GM23338 (cell line): ENCODE measurements around the gene SERGEF. TPM values are rescaled to one million over a fixed set of nuclear protein-coding genes. Genes with fewer than 3 reads are reported as not detected.

ENCODE experiments used
- ATAC-seq: fragments of 200-7000 bp; cut with Tn5 transposase; 3 replicates; pipeline ENCODE4 v1.9.1; 2020
- DNase-seq: peaks from one replicate; pipeline ENCODE4 v3.0.0-alpha.2; 2015; ENCODE audit warnings: low spot score
- H2AFZ ChIP-seq: fragments of 200-600 bp; sonication (generic); 2 replicates; pipeline ENCODE4 v1.8.0; 2016; ENCODE audit warnings: antibody characterized with exemption, mild to moderate bottlenecking, moderate library complexity
- H3F3A ChIP-seq: fragments of 200-600 bp; sonication (generic); replicated peaks from 2 replicates; pipeline ENCODE4 v1.8.0; 2017; ENCODE audit warnings: antibody characterized with exemption, mixed run types, low read depth
- H3K27ac ChIP-seq: fragments of 200-600 bp; sonication (generic); 2 replicates; pipeline ENCODE4 v1.6.1; 2016; ENCODE audit warnings: low read depth
- H3K27me3 ChIP-seq: fragments of 200-600 bp; sonication (generic); 2 replicates; pipeline ENCODE4 v1.8.0; 2016; ENCODE audit warnings: mild to moderate bottlenecking, mixed run types, moderate library complexity; ENCODE audit not compliant: insufficient read depth
- H3K36me3 ChIP-seq: fragments of 200-600 bp; sonication (generic); 2 replicates; pipeline ENCODE4 v1.8.0; 2016; ENCODE audit warnings: mild to moderate bottlenecking; ENCODE audit not compliant: insufficient read depth
- H3K4me1 ChIP-seq: fragments of 200-600 bp; sonication (generic); 2 replicates; pipeline ENCODE4 v1.8.0; 2016; ENCODE audit warnings: mild to moderate bottlenecking, moderate library complexity; ENCODE audit not compliant: insufficient read depth
- H3K4me2 ChIP-seq: fragments of 200-600 bp; sonication (generic); 2 replicates; pipeline ENCODE4 v1.7.1; 2017; ENCODE audit warnings: mixed run types
- H3K4me3 ChIP-seq: fragments of 200-600 bp; sonication (generic); 2 replicates; pipeline ENCODE4 v1.6.1; 2016; ENCODE audit warnings: mixed run types
- H3K79me2 ChIP-seq: fragments of 200-600 bp; sonication (generic); replicated peaks from 2 replicates; pipeline ENCODE4 v1.8.0; 2017; ENCODE audit warnings: mild to moderate bottlenecking; ENCODE audit not compliant: insufficient read depth
- H3K9me2 ChIP-seq: fragments of 200-600 bp; sonication (generic); 2 replicates; pipeline ENCODE4 v1.8.0; 2017; ENCODE audit not compliant: insufficient read depth
- H4K20me1 ChIP-seq: fragments of 200-600 bp; sonication (generic); replicated peaks from 2 replicates; pipeline ENCODE4 v1.8.0; 2017; ENCODE audit warnings: mild to moderate bottlenecking; ENCODE audit not compliant: insufficient read depth
- H3K27ac Mint-ChIP-seq: 2 replicates; pipeline ENCODE4 v1.8.0; 2020; ENCODE audit warnings: inconsistent platforms, mild to moderate bottlenecking, moderate library complexity, mixed read lengths
- H3K27me3 Mint-ChIP-seq: 3 replicates; pipeline ENCODE4 v1.8.0; 2022; ENCODE audit warnings: low read depth, mild to moderate bottlenecking, moderate library complexity, mixed read lengths, inconsistent platforms; ENCODE audit not compliant: insufficient read depth, poor library complexity
- H3K36me3 Mint-ChIP-seq: 3 replicates; pipeline ENCODE4 v1.8.0; 2021; ENCODE audit warnings: low read depth, mild to moderate bottlenecking, inconsistent platforms, moderate library complexity, mixed read lengths
- H3K4me1 Mint-ChIP-seq: 3 replicates; pipeline ENCODE4 v1.8.0; 2020; ENCODE audit warnings: mild to moderate bottlenecking, inconsistent platforms, mixed read lengths
- H3K4me3 Mint-ChIP-seq: 3 replicates; pipeline ENCODE4 v1.8.0; 2021; ENCODE audit warnings: moderate library complexity, mild to moderate bottlenecking, inconsistent platforms, mixed read lengths
- H3K9me3 Mint-ChIP-seq: 3 replicates; pipeline ENCODE4 v1.8.0; 2020; ENCODE audit warnings: moderate library complexity, mild to moderate bottlenecking, inconsistent platforms, mixed read lengths
- CREB1 ChIP-seq: fragments of 250-450 bp; sonication (Bioruptor Pico); IDR thresholded peaks from 2 replicates; pipeline ENCODE4 v1.5.0; 2020; ENCODE audit warnings: low read depth, mild to moderate bottlenecking, moderate library complexity
- EZH2 ChIP-seq: fragments of 200-600 bp; sonication (generic); IDR thresholded peaks from one replicate; pipeline ENCODE4 v1.8.0; 2017; ENCODE audit warnings: antibody characterized with exemption, mild to moderate bottlenecking, low read depth; ENCODE audit not compliant: unreplicated experiment
- JUNB ChIP-seq: IDR thresholded peaks from one replicate; pipeline ENCODE4 v1.6.1; 2016; ENCODE audit warnings: antibody characterized with exemption; ENCODE audit not compliant: unreplicated experiment
- POLR2AphosphoS5 ChIP-seq: IDR thresholded peaks from 2 replicates; pipeline ENCODE4 v1.6.1; 2016; ENCODE audit warnings: antibody characterized with exemption, low read depth
- STAT1 ChIP-seq: IDR thresholded peaks from one replicate; pipeline ENCODE4 v1.6.1; 2016; ENCODE audit warnings: antibody characterized with exemption; ENCODE audit not compliant: unreplicated experiment
- ZNF114 ChIP-seq: fragments of 250-450 bp; sonication (Bioruptor Pico); IDR thresholded peaks from 2 replicates; pipeline ENCODE4 v1.5.0; 2020; ENCODE audit warnings: mild to moderate bottlenecking, moderate library complexity
- ZNF331 ChIP-seq: fragments of 250-450 bp; sonication (Bioruptor Pico); IDR thresholded peaks from 2 replicates; pipeline ENCODE4 v1.5.0; 2020; ENCODE audit warnings: low read depth, mild to moderate bottlenecking, moderate library complexity
- polyA plus RNA-seq: library from polyadenylated mRNA; unstranded; fragments of >200 nt; fragmentation: Nextera tagmentation; extraction: Ambion mirVana; gene quantifications from 2 replicates; pipeline ENCODE4 v1.2.1, GENCODE V29; 2016
- total RNA-seq: library from RNA; depleted of rRNA; stranded (reverse); fragments of >200 nt; shearing (Covaris generic); gene quantifications from 2 replicates; pipeline ENCODE4 v1.2.3, GENCODE V29; 2014
- TF ChIP-seq, protein P1 (sequence below): IDR thresholded peaks from one replicate; pipeline ENCODE4 v1.6.1; 2018; ENCODE audit warnings: antibody characterized with exemption; ENCODE audit not compliant: unreplicated experiment
- TF ChIP-seq, protein P2 (sequence below): IDR thresholded peaks from 2 replicates; pipeline ENCODE4 v1.6.1; 2016; ENCODE audit warnings: antibody characterized with exemption
- TF ChIP-seq, protein P3 (sequence below): fragments of 250-450 bp; sonication (Bioruptor Pico); IDR thresholded peaks from 2 replicates; pipeline ENCODE4 v1.5.0; 2020; ENCODE audit warnings: mild to moderate bottlenecking, moderate library complexity

SERGEF gene
- total and polyA plus RNA-seq, 2 experiments from 2014 or later: 24.2 to 27.9 TPM

DNA sequence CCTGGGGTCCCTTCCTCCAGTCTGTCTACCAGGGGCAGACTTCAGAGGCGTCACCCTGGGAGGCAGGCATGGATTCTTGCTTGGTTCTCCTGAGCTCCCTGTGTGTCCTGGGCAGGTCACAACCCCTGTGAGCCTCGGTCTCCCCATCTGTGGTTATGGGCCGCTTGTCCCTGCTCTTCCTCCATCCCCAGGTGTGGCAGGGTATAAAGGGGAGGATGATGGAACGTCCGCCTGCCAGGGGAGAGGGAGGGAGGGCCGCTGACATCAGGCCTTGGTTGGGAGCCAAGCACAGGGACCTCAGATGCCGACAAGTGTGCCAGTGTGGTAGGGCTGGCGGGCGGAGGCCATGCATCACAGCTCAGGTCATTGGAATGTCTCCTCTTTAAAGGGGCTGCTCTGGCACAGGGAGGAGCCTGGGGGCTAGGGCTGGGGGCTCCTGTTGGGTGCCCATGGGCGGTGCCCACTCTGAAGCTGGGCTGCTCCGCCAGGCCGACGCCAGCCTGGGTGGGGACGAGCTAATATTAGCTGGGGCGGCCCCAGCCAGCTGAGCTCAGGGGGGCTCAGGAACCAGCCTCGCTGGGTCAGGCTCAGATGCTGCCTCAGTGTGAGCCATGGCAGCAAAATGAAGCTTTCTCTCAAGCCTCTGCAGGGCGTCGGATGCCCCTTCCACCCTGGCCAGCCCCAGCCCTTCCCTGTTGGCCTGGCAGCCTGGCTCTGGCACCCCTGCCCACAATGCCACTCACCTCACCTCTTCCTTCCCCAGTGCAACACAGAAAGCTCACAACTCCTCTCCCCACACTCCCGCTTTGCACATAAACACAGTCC is 265.5 kb downstream of the SERGEF start:
- no peaks in the 10 kb centered on the region for H3K36me3 ChIP-seq
- ATAC-seq (no peak), DNase-seq (no peak)
- H3K4me1 Mint-ChIP-seq: no peaks in the 10 kb centered on the region
- H4K20me1 ChIP-seq: no peaks in the 10 kb centered on the region
- H3K4me1 ChIP-seq: no peaks in the 10 kb centered on the region
- no peak overlapping the region for H3K4me2 ChIP-seq
- no peak for TF ChIP-seq STAT1
- TF ChIP-seq, protein P1, sequence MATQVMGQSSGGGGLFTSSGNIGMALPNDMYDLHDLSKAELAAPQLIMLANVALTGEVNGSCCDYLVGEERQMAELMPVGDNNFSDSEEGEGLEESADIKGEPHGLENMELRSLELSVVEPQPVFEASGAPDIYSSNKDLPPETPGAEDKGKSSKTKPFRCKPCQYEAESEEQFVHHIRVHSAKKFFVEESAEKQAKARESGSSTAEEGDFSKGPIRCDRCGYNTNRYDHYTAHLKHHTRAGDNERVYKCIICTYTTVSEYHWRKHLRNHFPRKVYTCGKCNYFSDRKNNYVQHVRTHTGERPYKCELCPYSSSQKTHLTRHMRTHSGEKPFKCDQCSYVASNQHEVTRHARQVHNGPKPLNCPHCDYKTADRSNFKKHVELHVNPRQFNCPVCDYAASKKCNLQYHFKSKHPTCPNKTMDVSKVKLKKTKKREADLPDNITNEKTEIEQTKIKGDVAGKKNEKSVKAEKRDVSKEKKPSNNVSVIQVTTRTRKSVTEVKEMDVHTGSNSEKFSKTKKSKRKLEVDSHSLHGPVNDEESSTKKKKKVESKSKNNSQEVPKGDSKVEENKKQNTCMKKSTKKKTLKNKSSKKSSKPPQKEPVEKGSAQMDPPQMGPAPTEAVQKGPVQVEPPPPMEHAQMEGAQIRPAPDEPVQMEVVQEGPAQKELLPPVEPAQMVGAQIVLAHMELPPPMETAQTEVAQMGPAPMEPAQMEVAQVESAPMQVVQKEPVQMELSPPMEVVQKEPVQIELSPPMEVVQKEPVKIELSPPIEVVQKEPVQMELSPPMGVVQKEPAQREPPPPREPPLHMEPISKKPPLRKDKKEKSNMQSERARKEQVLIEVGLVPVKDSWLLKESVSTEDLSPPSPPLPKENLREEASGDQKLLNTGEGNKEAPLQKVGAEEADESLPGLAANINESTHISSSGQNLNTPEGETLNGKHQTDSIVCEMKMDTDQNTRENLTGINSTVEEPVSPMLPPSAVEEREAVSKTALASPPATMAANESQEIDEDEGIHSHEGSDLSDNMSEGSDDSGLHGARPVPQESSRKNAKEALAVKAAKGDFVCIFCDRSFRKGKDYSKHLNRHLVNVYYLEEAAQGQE: no peak
- TF ChIP-seq, protein P2, sequence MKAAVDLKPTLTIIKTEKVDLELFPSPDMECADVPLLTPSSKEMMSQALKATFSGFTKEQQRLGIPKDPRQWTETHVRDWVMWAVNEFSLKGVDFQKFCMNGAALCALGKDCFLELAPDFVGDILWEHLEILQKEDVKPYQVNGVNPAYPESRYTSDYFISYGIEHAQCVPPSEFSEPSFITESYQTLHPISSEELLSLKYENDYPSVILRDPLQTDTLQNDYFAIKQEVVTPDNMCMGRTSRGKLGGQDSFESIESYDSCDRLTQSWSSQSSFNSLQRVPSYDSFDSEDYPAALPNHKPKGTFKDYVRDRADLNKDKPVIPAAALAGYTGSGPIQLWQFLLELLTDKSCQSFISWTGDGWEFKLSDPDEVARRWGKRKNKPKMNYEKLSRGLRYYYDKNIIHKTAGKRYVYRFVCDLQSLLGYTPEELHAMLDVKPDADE: no peak
- no peaks in the 10 kb centered on the region for H3K79me2 ChIP-seq
- no peaks in the 10 kb centered on the region for H3K9me2 ChIP-seq
- H2AFZ ChIP-seq: no peak overlapping the region
- H3K4me3 Mint-ChIP-seq: no peak overlapping the region
- H3K27me3 Mint-ChIP-seq: peaks cover 11% of the 10 kb centered on the region
- H3K27me3 ChIP-seq: no peaks in the 10 kb centered on the region
- H3K36me3 Mint-ChIP-seq: no peaks in the 10 kb centered on the region
- no peaks in the 10 kb centered on the region for H3F3A ChIP-seq
- no peak overlapping the region for H3K4me3 ChIP-seq
- H3K27ac ChIP-seq: no peak overlapping the region
- H3K27ac Mint-ChIP-seq: no peak overlapping the region
- no peaks in the 10 kb centered on the region for H3K9me3 Mint-ChIP-seq

DNA sequence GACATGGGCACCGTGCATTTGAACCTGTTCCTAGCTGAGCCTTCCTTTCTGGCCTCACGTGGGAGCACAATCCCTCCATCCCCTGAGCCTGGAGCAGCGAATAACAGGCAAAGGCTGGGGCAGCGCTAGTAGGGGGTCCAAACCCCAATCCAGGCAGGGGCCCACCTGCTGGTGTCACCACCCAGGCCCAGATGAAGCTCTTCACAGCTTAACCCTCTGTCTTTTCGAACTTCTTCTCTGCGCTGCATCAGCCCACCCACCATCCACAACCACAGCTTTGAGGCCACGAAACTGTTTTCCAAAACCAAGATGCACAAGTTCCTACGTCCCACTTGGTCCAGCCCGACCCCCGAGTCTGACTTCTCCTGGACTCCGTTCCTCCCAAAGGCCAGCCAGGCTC is 266.8 kb downstream of the SERGEF start:
- no peaks in the 10 kb centered on the region for H3K4me1 Mint-ChIP-seq
- TF ChIP-seq EZH2: no peak
- TF ChIP-seq, protein P3, sequence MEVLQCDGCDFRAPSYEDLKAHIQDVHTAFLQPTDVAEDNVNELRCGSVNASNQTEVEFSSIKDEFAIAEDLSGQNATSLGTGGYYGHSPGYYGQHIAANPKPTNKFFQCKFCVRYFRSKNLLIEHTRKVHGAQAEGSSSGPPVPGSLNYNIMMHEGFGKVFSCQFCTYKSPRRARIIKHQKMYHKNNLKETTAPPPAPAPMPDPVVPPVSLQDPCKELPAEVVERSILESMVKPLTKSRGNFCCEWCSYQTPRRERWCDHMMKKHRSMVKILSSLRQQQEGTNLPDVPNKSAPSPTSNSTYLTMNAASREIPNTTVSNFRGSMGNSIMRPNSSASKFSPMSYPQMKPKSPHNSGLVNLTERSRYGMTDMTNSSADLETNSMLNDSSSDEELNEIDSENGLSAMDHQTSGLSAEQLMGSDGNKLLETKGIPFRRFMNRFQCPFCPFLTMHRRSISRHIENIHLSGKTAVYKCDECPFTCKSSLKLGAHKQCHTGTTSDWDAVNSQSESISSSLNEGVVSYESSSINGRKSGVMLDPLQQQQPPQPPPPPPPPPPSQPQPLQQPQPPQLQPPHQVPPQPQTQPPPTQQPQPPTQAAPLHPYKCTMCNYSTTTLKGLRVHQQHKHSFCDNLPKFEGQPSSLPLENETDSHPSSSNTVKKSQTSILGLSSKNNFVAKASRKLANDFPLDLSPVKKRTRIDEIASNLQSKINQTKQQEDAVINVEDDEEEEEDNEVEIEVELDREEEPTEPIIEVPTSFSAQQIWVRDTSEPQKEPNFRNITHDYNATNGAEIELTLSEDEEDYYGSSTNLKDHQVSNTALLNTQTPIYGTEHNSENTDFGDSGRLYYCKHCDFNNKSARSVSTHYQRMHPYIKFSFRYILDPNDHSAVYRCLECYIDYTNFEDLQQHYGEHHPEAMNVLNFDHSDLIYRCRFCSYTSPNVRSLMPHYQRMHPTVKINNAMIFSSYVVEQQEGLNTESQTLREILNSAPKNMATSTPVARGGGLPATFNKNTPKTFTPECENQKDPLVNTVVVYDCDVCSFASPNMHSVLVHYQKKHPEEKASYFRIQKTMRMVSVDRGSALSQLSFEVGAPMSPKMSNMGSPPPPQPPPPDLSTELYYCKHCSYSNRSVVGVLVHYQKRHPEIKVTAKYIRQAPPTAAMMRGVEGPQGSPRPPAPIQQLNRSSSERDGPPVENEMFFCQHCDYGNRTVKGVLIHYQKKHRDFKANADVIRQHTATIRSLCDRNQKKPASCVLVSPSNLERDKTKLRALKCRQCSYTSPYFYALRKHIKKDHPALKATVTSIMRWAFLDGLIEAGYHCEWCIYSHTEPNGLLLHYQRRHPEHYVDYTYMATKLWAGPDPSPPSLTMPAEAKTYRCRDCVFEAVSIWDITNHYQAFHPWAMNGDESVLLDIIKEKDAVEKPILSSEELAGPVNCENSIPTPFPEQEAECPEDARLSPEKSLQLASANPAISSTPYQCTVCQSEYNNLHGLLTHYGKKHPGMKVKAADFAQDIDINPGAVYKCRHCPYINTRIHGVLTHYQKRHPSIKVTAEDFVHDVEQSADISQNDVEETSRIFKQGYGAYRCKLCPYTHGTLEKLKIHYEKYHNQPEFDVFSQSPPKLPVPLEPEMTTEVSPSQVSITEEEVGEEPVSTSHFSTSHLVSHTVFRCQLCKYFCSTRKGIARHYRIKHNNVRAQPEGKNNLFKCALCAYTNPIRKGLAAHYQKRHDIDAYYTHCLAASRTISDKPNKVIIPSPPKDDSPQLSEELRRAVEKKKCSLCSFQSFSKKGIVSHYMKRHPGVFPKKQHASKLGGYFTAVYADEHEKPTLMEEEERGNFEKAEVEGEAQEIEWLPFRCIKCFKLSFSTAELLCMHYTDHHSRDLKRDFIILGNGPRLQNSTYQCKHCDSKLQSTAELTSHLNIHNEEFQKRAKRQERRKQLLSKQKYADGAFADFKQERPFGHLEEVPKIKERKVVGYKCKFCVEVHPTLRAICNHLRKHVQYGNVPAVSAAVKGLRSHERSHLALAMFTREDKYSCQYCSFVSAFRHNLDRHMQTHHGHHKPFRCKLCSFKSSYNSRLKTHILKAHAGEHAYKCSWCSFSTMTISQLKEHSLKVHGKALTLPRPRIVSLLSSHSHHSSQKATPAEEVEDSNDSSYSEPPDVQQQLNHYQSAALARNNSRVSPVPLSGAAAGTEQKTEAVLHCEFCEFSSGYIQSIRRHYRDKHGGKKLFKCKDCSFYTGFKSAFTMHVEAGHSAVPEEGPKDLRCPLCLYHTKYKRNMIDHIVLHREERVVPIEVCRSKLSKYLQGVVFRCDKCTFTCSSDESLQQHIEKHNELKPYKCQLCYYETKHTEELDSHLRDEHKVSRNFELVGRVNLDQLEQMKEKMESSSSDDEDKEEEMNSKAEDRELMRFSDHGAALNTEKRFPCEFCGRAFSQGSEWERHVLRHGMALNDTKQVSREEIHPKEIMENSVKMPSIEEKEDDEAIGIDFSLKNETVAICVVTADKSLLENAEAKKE: no peak
- TF ChIP-seq CREB1 (CRISPR knock-in tag): no peak
- no peak for TF ChIP-seq ZNF331 (CRISPR knock-in tag)
- TF ChIP-seq ZNF114: no peak
- TF ChIP-seq JUNB: no peak
- no peak for TF ChIP-seq POLR2AphosphoS5

More for the DNA sequence above, 266.8 kb downstream of the SERGEF start:
- no peak overlapping the region for H3K4me3 Mint-ChIP-seq
- no peak overlapping the region for H3K27ac ChIP-seq
- H3K9me2 ChIP-seq: no peaks in the 10 kb centered on the region
- H3K79me2 ChIP-seq: no peaks in the 10 kb centered on the region
- H3K27me3 ChIP-seq: no peaks in the 10 kb centered on the region
- no peak overlapping the region for H3K4me3 ChIP-seq
- H3K27ac Mint-ChIP-seq: no peak overlapping the region
- no peak for ATAC-seq
- peaks cover 13% of the 10 kb centered on the region for H3K27me3 Mint-ChIP-seq
- H4K20me1 ChIP-seq: no peaks in the 10 kb centered on the region
- no peaks in the 10 kb centered on the region for H3K36me3 Mint-ChIP-seq
- DNase-seq: no peak
- no peaks in the 10 kb centered on the region for H3K9me3 Mint-ChIP-seq
- no peak overlapping the region for H2AFZ ChIP-seq
- H3K4me1 ChIP-seq: no peaks in the 10 kb centered on the region
- H3K36me3 ChIP-seq: no peaks in the 10 kb centered on the region
- H3K4me2 ChIP-seq: no peak overlapping the region
- no peaks in the 10 kb centered on the region for H3F3A ChIP-seq
